SK-N-MC (cell line): Measurements from ENCODE around the gene TMUB1.

ENCODE experiments used
- EZH2 ChIP-seq: fragments of 200-600 bp; sonication (generic); IDR thresholded peaks from one replicate; pipeline ENCODE4 v1.6.1; 2017; ENCODE audit warnings: antibody characterized with exemption
- POLR2AphosphoS5 ChIP-seq: IDR thresholded peaks from 2 replicates; pipeline ENCODE4 v1.6.1; 2012; ENCODE audit warnings: mild to moderate bottlenecking, low read depth, low read length, borderline replicate concordance

- TF ChIP-seq EZH2 (no peak), POLR2AphosphoS5 (no peak)
Observed at GRCh38 chr7:151040616-151041375, 42.5 kb downstream of the TMUB1 start.
